ENCODE data around the gene TMEM165.

Gene TMEM165

DNA sequence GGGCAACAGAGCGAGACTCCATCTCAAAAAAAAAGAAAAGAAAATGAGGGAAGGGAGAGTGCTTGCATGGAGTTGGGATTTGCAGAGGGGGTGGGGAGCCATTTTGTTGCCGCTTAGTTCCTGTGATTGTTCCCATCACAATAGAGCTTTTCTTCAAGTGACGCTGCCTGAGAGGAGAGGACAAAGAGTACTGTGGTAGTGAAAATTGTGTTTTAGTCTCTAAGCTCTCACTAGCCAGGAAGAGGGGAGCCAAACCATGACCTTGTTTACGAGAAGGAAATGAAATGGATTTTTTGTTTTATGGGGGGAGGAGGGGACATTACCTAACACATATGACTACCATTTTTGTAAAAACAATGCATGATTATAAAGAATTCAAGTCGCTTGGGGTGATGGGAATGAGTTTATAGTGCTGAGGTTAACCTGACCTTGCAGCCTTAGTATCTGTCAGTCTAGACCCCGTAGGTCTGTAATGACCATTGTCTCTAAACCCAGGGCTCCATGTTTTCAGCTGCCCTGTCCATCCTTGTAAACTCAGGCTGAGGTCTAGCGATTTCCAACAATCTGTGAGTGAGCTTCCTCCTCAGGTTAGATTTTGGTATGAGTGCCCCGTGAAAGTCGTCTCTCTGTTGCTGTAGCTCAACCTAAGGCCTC lies 30.9 kb upstream of the TMEM165 start:
- Histone ChIP-seq H3K27ac (no peak overlapping the region), H4K20me1 (no peaks in the 10 kb centered on the region), H3K27me3 (no peaks in the 10 kb centered on the region), H3K9ac (no peak overlapping the region), H3K9me3 (replicated peaks in 1 of 11) (no peaks in the 10 kb centered on the region), H3K4me1 (peaks cover 0 to 36% (median 8%) of the 10 kb centered on the region in 10 experiments; a peak in 12 of 20 replicates), H3K4me2 (no peak overlapping the region), H3K36me3 (peaks cover 0 to 31% (median 12%) of the 10 kb centered on the region in 11 experiments; a peak in 12 of 22 replicates), H3K4me3 (no peak overlapping the region)
- no peak for TF ChIP-seq Cebpa-rat (IDR thresholded peaks at IDR 0.05)

DNA sequence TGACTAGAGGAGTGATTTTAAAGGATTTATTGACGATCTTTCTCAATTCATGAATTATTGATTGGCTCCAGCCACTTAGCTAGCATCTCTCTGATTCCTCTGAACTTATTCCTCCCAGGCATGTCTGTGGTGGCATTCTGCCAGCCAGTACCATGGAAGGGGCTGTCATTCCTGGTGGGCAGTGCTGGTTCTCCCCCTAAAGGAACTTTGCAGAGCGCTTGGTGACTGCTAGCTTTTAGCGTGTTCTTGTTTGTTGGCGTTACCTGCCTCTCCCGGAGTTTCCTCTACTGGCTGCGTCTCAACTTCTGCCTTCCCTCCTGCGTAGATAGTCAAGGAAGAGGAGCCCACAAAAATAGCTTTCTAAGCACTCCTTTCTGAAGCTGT lies 30.4 kb upstream of the TMEM165 start:
- no peak for TF ChIP-seq Cebpa-rat (IDR thresholded peaks at IDR 0.05)
- peaks cover 0 to 31% (median 17%) of the 10 kb centered on the region in 11 experiments; a peak in 13 of 22 replicates for H3K36me3 ChIP-seq

DNA sequence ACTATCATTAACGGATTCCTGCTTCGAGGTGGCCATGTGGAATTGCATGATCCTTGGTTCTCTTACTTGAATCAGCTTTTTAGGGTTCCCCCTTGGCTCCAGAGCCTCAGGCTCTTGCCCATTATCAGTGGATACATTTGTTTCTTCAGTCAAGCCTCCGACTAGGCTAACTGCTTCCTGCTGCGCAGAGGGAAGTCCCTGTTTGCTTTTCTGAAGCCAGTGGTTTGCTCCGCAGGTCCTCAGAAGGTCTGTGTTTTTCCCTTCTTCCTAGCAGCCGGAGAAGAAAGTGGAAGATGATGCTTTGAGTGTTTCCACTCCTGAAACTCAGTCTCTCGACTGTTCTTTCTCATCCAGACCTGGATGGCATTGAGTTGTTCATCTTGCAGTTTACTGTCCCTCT lies 29.1 kb upstream of the TMEM165 start:
- Histone ChIP-seq H3K4me2 (no peak overlapping the region), H3K9me3 (replicated peaks in 1 of 11) (no peaks in the 10 kb centered on the region), H3K27me3 (no peaks in the 10 kb centered on the region), H3K36me3 (peaks cover 0 to 33% (median 19%) of the 10 kb centered on the region in 11 experiments; a peak in 13 of 22 replicates), H3K4me1 (peaks cover 0 to 18% (median 0%) of the 10 kb centered on the region in 10 experiments; a peak in 5 of 20 replicates), H4K20me1 (no peaks in the 10 kb centered on the region), H3K27ac (no peak overlapping the region), H3K9ac (no peak overlapping the region), H3K4me3 (no peak overlapping the region)
- TF ChIP-seq Cebpa-rat (IDR thresholded peaks at IDR 0.05): no peak

More for the DNA sequence above, 30.4 kb upstream of the TMEM165 start:
- Histone ChIP-seq H3K27ac (no peak overlapping the region), H3K9me3 (replicated peaks in 1 of 11) (no peaks in the 10 kb centered on the region), H3K9ac (no peak overlapping the region), H3K4me3 (no peak overlapping the region), H3K4me1 (peaks cover 0 to 30% (median 6%) of the 10 kb centered on the region in 10 experiments; a peak in 6 of 20 replicates), H3K27me3 (no peaks in the 10 kb centered on the region), H4K20me1 (no peaks in the 10 kb centered on the region), H3K4me2 (no peak overlapping the region)

DNA sequence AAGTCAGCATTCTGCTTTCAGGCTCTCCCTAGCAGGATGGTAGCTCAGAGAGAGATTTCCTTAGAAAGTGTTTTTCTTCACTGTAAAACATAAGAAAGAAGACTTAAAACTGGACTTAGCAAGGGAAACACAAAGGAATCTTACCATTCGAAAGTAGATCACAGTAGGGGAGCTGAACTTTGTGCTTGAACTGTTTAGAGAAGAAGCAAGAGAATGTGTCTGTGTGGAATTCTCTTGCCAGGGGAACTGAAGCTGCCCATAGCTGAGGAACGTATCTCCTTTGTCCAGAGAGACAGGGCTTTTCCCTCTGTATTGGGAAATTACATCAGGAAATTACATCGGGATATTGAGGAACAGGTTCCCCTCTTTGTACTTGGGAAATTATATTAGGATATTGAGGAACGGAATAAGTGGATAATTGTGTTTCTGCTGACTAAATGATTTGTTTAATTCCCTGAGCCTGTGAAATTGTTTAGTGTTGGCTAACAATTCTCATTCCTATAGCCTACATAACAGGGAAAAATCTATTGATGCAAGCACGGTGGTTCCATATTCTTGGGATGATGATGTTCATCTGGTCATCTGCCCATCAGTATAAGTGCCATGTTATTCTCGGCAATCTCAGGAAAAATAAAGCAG lies 28.6 kb upstream of the TMEM165 start:
- peaks cover 0 to 33% (median 14%) of the 10 kb centered on the region in 11 experiments; a peak in 13 of 22 replicates for H3K36me3 ChIP-seq
- no peaks in the 10 kb centered on the region for H3K27me3 ChIP-seq
- H3K4me1 ChIP-seq: peaks cover 0 to 15% (median 0%) of the 10 kb centered on the region in 10 experiments; a peak in 5 of 20 replicates
- no peaks in the 10 kb centered on the region for H3K9me3 ChIP-seq (replicated peaks in 1 of 11)
- no peak overlapping the region for H3K9ac ChIP-seq
- no peak for TF ChIP-seq Cebpa-rat (IDR thresholded peaks at IDR 0.05)
- H3K27ac ChIP-seq: no peak overlapping the region
- H4K20me1 ChIP-seq: no peaks in the 10 kb centered on the region
- H3K4me3 ChIP-seq: no peak overlapping the region
- H3K4me2 ChIP-seq: no peak overlapping the region

DNA sequence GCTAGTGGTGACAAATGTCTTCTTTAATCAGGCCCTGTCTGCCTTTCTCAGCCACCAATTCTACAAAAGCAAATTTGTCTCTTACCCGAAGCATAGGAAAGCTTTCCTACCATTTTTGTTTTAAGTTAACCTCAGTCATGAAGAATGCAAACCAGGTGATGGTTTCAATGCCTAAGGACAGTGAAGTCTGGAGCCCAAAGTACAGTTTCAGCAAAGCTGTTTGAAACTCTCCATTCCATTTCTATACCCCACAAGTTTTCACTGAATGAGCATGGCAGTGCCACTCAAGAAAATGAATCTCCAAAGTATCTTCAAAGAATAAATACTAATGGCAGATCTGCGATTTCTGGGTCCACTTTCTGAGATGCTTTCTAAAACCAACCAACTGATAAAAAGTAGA lies 25.8 kb upstream of the TMEM165 start:
- Histone ChIP-seq H3K9ac (no peak overlapping the region), H3K9me3 (replicated peaks in 1 of 11) (no peaks in the 10 kb centered on the region), H3K27me3 (no peaks in the 10 kb centered on the region), H3K4me3 (no peak overlapping the region), H3K27ac (no peak overlapping the region), H4K20me1 (no peaks in the 10 kb centered on the region), H3K4me1 (peaks cover 0 to under 1% (median 0%) of the 10 kb centered on the region in 10 experiments; a peak in 1 of 20 replicates), H3K4me2 (no peak overlapping the region), H3K36me3 (peaks cover 0 to 29% (median 14%) of the 10 kb centered on the region in 11 experiments; a peak in 11 of 22 replicates)
- TF ChIP-seq Cebpa-rat (IDR thresholded peaks at IDR 0.05): no peak

DNA sequence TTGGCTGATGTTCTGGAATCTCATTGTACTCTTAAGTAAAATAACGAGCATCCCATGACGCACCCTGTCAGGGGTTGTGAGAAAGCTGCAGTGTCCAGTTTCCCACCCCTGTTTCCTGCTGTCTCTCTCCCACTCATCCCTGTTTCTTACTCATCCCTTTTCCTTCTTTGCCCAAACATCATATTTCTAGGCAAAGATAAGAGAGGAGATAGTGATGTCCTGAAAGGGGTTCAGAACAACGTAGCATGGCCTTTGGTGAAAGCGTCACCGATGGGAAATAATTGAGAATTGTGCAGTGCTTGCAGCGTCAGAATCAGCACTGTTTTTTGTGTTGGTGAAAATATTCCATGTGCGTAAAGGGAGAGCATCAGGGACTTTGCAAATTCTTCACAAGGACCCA lies 23.5 kb upstream of the TMEM165 start:
- H3K27ac ChIP-seq: no peak overlapping the region
- no peaks in the 10 kb centered on the region for H3K9me3 ChIP-seq (replicated peaks in 1 of 11)
- H3K9ac ChIP-seq: no peak overlapping the region
- H3K4me2 ChIP-seq: no peak overlapping the region
- H4K20me1 ChIP-seq: no peaks in the 10 kb centered on the region
- no peaks in the 10 kb centered on the region for H3K27me3 ChIP-seq
- H3K4me3 ChIP-seq: no peak overlapping the region
- peaks cover 0 to 25% (median 13%) of the 10 kb centered on the region in 11 experiments; a peak in 11 of 22 replicates for H3K36me3 ChIP-seq
- no peak for TF ChIP-seq Cebpa-rat (IDR thresholded peaks at IDR 0.05)
- H3K4me1 ChIP-seq: no peaks in the 10 kb centered on the region

DNA sequence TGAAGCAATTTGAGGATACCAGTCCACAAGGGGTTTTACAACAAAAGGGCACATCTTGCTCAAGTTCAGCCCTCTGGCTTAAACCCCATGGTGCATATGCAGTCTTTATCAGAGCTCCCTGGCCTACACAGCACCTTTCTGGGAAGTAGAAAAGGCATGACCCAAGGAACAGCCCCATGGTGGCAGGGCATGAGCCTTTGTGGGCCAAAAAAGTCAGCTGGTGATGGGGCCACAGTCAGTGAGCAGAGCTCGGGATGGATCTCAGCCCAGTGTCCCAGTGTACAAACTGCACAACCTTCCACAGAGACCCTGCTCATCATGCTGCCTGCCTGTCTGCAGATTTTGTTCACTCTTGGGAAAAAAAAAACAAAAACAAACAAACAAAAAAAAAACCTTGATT lies 22.3 kb upstream of the TMEM165 start:
- Histone ChIP-seq H4K20me1 (no peaks in the 10 kb centered on the region), H3K4me3 (no peak overlapping the region), H3K27ac (no peak overlapping the region), H3K4me1 (no peaks in the 10 kb centered on the region), H3K27me3 (no peaks in the 10 kb centered on the region), H3K9me3 (replicated peaks in 1 of 11) (no peaks in the 10 kb centered on the region), H3K9ac (no peak overlapping the region), H3K4me2 (no peak overlapping the region), H3K36me3 (peaks cover 0 to 20% (median 10%) of the 10 kb centered on the region in 11 experiments; a peak in 11 of 22 replicates)
- TF ChIP-seq Cebpa-rat (IDR thresholded peaks at IDR 0.05): no peak

DNA sequence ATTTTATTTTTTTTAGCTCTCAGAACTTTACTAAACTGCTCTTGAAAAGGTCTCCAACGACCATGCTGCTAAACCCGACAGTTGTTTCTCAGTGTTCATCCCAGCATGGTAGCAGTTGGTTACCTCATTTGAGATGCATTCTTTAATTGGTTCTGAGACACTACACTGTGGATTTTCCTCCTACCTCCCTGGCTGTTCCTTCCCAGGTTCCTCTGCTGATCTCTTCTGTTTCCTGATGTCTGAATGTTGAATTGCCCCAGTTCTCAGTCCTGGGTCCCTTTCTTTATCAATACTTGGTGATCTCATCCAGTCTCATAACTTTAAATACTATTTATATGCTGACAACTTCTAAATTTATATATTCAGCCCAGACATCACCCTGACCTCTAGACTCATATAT lies 19.1 kb upstream of the TMEM165 start:
- TF ChIP-seq Cebpa-rat (IDR thresholded peaks at IDR 0.05): no peak
- H4K20me1 ChIP-seq: no peaks in the 10 kb centered on the region

DNA sequence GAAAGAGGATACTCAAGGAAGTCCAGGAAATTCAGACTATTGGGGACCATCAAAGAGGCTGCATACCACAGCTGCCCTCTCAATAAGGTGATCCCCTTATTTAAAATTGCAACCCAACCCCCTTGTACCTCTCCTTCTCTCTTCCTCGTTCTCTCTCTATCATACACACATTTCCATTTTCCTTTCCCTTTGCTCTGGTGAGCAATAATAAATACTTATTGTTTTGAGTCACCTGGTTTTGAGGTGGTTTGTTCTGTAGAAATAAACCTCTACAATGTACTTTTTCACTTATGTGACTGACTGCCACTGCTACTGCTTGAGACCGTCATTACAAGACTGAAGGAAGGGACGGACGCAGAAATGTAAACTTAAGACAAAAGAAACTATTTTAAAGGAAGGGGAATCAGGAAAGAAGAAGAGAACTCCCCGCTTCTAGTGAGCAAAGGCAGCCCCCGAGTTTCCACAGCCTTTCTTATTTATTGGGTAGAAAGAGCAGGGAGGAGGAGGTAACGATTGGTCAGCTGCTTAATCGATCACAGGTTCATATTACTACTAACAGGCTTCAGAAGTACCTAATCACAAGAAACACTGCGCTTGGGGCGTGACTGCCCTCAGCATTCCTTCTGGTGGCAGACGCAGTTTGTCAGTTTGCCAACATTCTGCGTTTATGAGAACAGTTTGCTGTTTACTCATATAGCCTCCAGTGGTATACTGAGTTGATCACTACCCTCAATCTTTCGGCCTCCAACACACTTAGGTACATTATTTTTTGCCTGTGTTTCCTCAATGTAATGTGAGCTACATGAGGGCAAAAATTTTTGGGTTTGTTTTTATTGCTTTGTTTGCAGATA lies 16.9 kb upstream of the TMEM165 start:
- no peak for TF ChIP-seq Cebpa-rat (IDR thresholded peaks at IDR 0.05)
- no peak overlapping the region for H3K4me3 ChIP-seq
- no peaks in the 10 kb centered on the region for H3K4me1 ChIP-seq
- no peak overlapping the region for H3K27ac ChIP-seq
- no peaks in the 10 kb centered on the region for H4K20me1 ChIP-seq
- H3K4me2 ChIP-seq: no peak overlapping the region
- H3K9me3 ChIP-seq (replicated peaks in 1 of 11): no peaks in the 10 kb centered on the region
- no peak overlapping the region for H3K9ac ChIP-seq
- no peaks in the 10 kb centered on the region for H3K27me3 ChIP-seq
- H3K36me3 ChIP-seq: no peaks in the 10 kb centered on the region

More for the DNA sequence above, 19.1 kb upstream of the TMEM165 start:
- Histone ChIP-seq H3K9me3 (replicated peaks in 1 of 11) (no peaks in the 10 kb centered on the region), H3K4me3 (no peak overlapping the region), H3K4me1 (no peaks in the 10 kb centered on the region), H3K27ac (no peak overlapping the region), H3K36me3 (no peaks in the 10 kb centered on the region; a peak in 1 of 22 replicates), H3K9ac (no peak overlapping the region), H3K27me3 (no peaks in the 10 kb centered on the region), H3K4me2 (no peak overlapping the region)
